HG03457 (cell line): ENCODE data around the gene ATXN7L2.

Experiments
- ATAC-seq: cut with Tn5 transposase; IDR thresholded peaks from one replicate; pipeline ENCODE4 v1.9.1; 2021; ENCODE audit warnings: moderate number of reproducible peaks; ENCODE audit not compliant: unreplicated experiment

ATXN7L2 gene

DNA sequence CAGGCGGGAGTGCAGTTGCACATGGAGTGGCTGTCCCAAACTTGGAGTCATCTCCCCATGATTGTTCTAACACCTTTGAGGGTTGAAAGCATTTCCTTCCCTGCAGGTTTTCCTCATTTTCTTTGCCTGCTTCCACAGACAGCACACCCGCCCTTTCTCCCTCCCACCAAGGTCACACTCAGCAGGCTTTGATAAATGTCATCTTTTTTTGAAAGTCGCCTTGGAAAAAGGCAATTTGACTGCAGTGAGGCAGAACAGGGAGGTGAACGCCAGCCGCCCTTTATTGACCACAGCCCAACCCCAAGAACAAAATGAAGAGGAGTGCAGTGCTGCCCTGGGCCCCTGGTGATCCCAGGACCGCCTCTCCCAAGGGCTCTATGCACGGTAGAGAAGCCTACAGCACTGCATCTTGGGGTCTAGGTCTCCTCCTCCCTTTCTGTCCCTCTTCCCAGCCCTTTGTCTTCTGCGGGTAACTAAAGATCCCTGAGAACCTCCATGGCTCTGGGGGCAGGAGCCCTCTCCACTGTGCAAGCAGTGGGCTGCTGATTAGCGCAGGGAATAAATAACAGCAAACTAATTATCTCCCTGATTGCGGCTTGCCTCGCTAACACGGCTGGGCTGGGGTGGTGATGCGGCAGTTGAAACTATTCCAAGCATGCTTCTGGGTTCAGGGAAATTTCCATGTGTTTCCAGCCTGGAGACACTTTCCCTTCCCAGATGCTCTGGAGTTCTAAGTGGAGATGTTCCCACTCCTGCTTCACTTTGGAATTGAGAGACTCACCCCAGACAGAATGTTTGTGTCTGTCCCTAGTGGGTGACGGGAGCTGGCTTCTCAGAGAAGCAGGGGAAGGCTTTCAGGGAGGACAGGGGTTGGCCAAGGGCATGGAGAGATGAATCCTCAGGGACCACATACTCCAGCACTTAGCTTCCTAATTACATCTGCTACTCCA is 37.6 kb downstream of the ATXN7L2 start:
- ATAC-seq, result no peak

GRCh38 chr1:109522026-109522425 is 38.3 kb downstream of the ATXN7L2 start:
- ATAC-seq, result no peak

- ATAC-seq, result no peak
Measured at GRCh38 chr1:109523706-109524105, 40.0 kb downstream of the ATXN7L2 start.

- ATAC-seq, result no peak
Measured at GRCh38 chr1:109527098-109527811, 43.5 kb downstream of the ATXN7L2 start.

DNA sequence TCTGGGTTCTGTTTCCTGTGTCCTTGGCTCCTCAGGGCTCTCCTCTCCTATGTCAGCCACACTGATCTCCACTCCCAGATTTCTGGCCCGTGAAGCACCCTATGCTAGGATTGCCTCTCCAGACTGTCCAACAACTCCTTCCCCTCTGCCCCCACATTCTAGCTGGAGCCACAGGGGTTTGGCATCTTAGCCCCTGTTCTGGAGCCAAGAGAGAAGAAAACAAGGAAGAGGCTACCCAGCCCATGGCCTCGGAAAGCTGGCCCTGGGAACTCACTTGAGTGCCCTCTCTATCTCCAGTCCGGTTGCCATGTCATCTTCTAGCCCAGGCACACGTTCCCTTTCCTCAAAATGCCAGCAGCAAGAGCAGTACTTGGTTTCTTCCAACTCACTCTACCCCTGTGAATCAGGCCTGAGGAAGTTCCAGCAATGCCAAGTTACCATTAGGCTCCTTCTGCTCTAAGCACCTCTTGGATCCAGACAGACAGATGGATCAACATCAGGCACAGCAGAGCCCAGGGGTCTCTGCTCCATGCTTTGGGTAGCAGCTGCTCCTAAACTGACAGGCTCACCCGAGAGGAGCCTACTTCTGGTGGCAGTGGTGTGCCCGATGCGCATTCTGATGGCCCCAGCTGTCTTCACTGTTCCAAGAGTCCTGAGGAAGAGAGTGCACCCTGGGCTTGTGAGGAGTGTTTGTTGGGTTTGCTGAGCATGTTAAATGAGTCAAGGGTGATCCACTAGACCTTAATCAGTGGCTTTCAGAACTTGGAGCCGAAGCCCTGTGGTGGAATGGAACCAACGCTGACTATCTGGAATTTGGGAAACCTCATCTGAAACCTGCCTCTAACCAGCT is 44.4 kb downstream of the ATXN7L2 start:
- ATAC-seq, result no peak

DNA sequence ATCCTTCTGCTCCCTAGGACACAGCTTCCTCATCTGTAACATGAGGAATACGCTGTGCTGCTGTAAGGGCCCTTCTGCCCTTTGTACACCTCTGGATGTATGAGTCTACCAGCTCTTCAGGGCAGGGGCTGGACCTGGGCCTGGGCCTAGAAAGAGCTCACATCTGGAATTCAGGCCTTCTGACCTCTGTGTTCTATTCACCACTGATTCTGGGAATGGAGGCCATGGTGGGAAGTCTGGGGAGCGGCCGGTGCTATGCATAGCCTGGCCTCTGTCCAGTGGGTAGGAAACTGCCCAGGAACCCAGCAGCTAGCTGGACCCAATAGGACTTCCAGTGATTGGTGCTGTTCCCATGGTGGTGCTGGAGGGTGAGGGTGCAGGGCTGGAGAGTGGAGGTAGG is 45.0 kb downstream of the ATXN7L2 start:
- no peak for ATAC-seq

DNA sequence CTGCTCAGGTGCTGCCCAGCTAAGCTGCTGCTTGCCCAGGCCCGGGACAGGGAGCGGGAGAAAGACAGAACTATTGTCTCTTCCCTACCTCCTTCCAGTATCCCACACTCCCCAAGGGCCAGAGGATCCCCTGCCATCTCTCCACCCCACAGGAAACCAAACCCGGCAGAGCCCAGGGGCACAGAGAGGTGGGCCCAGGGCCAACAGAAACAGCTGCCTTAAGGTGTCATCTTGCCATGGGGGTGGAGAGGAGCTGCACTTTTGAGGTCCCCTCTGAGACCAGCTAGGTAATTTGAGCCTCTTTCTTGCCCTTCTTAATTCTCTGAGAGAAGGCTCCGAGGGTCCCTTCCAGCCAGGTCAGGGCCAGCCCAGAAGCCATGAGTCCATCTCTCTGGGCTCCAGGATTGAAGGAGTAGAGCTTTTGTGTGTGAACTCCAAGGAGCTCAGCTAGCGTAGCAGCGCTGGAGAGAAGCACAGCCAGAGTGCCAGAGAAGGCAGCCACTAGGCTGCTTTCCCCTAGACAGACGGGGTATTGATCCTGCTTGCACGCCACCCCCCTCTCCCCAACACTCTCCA is 46.3 kb downstream of the ATXN7L2 start:
- ATAC-seq, result no peak

- no peak for ATAC-seq
Measured at GRCh38 chr1:109530457-109531087, 46.9 kb downstream of the ATXN7L2 start.

- no peak for ATAC-seq
Measured at GRCh38 chr1:109531380-109531779, 47.7 kb downstream of the ATXN7L2 start.

DNA sequence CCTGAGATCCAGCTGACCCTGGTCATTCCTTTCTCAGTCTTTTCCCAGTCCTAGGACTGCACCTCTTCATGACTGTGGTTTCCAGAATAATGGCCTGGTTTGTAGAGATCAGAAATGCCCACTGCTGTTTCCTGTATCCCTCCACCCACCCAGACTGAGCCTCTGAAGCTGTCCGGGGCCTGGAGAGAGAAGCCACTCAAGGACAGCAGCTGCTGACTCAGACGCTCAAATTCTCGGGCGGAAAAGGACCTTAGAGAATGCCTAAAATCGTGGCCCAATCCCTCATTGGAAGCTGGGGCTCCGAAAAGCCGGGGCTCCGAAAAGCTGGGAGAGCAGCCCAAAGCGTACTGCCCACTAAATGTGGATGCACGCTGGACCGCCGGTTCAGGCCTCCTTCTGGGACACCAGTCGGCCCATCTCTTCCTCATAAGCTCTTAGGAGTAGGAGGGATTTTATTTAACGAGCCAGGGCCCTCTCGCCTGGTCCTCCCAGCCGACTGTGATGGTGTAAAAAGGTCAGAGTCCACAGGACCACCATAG is 48.2 kb downstream of the ATXN7L2 start:
- ATAC-seq, result no peak

DNA sequence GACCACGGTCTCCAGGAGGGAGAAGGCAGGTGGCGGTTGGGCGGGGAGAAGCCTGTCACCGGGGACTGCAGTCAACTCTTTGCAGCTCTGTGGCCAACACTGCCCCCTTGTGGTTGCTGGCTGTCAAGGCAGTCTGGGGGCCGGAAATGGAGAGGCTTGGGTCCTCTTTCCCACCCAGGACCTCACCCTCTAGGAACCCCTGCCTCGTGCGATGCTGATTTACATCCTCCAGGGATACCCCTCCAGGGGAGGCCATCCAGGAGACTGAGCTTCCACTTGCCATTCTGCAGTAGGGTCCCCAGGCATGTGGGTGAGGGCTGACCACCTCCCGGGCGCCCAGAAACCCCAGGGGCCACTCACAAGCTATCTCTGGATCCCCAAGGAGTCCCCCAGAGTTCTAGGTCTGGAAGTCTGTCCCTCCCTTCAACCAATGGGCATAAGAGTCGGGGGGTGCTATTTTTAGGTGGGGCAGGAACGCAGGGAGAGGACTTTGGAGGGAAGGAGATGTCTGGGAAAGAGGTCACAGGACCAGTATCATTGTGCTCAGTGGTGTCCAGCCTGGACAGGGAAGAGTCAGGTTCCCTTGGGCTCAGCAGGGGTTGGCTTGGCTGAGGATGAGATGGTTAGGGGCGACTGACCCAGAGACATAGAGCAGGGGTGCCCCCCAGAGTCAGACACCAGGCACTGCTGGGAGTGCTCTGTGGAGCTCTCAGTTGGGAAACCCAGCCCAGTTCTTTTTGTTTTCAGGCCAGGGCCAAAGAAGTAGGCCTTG is 48.8 kb downstream of the ATXN7L2 start:
- no peak for ATAC-seq

DNA sequence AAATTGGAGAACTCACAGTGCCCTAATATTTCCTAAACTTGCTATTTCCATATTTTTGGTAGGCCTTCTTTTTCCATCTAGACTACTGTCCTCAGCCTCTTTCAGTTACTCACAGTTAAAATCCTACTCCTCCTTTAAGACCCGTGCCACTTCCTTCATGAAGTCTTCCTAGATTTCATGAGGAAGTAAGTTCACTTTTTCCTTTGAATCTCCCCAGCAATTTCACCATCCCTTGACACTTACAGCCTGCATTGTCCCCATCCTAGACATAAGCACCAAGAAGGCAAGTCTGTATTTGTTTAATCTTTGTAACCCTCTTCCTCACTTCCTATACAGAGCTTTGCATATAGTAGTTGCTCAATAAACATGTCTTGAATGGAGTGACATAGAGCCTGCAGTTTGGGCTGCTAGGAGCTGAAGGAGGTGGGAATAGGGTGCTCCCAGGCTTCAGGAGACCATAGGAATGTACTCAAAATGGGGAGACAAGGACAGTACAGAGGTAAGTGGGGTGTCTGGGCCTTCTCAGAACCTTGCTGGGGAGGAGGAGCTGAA is 50.7 kb downstream of the ATXN7L2 start:
- ATAC-seq, result no peak

DNA sequence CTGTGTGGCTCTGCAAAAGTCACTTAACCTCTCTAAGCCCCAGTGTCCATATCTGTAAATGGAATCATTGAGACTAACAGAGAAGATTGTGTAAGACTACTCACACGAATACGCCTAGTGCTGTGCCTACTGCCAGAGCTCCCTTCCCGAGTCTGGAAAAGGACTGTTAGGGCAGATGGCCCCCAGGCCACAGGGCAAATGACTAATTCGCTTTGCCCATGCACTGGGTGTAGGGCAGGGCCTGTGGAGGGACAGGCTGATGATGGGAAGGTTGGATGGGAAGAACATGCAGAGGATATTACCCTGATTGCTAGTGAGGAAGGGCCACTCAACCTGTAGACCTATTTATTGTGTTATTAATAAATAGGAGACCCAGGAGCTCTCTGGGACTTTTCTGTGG is 51.8 kb downstream of the ATXN7L2 start:
- no peak for ATAC-seq

DNA sequence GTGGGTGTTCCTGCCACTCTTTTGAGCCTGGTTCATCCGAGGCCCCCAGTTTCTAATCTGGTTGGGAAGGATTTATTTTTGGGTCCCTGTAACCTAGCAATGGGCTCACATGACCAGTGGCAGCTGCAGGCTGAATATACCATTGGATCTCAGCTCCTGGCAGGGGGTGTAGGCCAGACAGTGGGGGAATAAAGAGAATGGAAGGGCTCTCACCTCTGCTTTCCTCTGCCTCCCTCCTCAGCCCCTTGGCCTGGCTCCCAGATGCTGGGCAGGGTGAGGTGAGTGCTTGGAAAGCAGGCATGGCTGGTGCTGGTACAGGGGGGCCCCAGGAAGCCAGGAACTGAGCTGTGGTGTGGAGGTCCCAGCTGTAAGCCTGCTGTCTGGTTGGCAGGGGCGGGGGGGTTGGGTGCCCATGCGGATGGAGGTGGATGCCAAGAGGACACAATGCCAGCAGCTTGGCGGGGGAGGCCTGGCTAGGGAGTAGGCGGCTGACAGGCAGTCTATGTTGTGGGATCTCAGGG is 52.3 kb downstream of the ATXN7L2 start:
- ATAC-seq, result no peak

GRCh38 chr1:109537450-109538178 is 53.9 kb downstream of the ATXN7L2 start:
- ATAC-seq, result no peak

DNA sequence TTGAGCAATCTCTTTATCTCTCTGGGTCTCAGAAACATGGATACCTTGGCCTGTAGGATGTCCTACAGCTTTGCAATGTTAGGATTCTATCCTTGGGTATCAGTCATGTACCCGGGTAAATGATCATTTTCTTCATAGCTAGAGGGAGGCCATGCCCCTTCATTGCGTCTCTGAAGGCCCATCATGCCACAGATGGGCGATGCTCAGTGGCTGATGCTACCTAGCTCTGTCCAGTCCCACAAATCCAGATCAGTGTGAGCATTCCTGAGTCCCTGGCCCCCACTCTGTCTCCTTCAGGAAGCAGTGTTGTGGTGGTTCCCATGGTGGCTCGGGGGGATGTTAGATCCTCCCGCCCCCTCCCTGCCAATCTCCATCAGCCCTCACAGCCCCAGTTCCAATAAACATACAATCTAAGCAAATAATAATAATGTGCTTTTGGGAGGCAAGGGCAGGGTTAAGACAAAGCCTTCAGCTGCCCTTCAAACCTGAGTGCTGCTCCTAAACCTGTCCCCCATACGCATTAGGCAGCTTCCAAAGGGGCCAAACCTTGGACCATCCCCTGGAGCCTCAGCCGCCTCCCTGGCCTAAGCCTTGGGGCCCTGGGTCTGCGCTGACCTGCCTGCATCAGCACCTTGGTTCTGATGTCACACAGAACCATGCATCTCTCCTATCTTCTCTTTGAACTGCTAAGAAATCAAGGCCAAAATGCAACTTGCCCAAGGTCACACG is 55.3 kb downstream of the ATXN7L2 start:
- no peak for ATAC-seq

DNA sequence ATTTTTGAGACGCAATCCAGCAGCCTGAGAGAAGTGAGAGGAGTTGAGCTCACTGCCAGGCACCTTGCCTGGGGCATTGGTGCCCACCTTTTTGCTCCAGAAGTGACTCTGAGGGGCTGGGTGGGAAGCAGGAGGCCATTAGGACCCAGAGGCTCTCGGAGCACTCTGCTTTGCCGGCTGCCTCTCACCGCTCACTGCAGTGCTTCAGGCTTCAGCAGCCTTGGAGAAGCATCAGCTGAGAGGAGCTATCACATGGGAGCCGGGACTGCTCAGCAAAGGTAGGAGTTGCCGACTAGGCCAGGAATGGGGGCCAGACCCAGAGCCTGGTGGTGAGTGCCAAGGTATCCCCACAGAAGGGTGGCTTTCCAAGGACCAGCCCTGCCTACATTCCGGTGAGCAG is 56.0 kb downstream of the ATXN7L2 start, which contains the start of gene GPR61:
TSS of gene GPR61 (plus strand) at position 197 of the 400 bp plus-strand sequence. CDS start 3,151 bp downstream, outside the sequence.
- no peak for ATAC-seq
